Breast epithelium (tissue), 3 donors: ENCODE results near the gene RNF138.

Source experiments
- CTCF ChIP-seq, 3 donors: fragments of 450-650 bp; IDR thresholded peaks; one replicate each; pipeline ENCODE4 v1.5.1; 2016 to 2017; ENCODE audit warnings: antibody characterized with exemption in 3 of 3, mild to moderate bottlenecking in 3 of 3, moderate library complexity in 3 of 3
- POLR2A ChIP-seq: fragments of 450-650 bp; IDR thresholded peaks from one replicate; pipeline ENCODE4 v1.6.1; 2016; ENCODE audit warnings: antibody characterized with exemption, mild to moderate bottlenecking, moderate library complexity
- POLR2AphosphoS5 ChIP-seq, 3 donors: sonication (generic); formaldehyde crosslinking; IDR thresholded peaks; one replicate each; pipeline ENCODE4 v1.6.1; 2017; ENCODE audit warnings: antibody characterized with exemption in 3 of 3

- TF ChIP-seq CTCF (IDR thresholded peaks at IDR 0.05) (no peak), POLR2A (no peak), POLR2AphosphoS5 (IDR thresholded peaks at IDR 0.05) (no peak)
These were observed 43.1 kb upstream of the RNF138 start for GRCh38 chr18:32048507-32049091.
